Central memory CD8-positive, alpha-beta T cell (primary cell): ENCODE measurements around the gene AIFM2.

Experiments used
- ATAC-seq: fragments of 150-1000 bp; cut with Tn5 transposase; replicated peaks from 2 replicates; pipeline ENCODE4 v1.10.0; 2022; ENCODE audit warnings: mild to moderate bottlenecking, moderate FRiP score, moderate number of reproducible peaks; ENCODE audit not compliant: poor library complexity, severe bottlenecking; ENCODE audit errors: extremely low read depth
- DNase-seq, 2 donors: peaks; one replicate each; pipeline ENCODE4 v3.0.0; 2021; ENCODE audit warnings: low spot score in 2 of 2
- H3K27ac Mint-ChIP-seq: one replicate; pipeline ENCODE4 v1.8.0; 2022; ENCODE audit warnings: low read depth, mild to moderate bottlenecking, moderate library complexity, mixed read lengths
- H3K27me3 Mint-ChIP-seq: one replicate; pipeline ENCODE4 v1.8.0; 2022; ENCODE audit warnings: mixed read lengths
- H3K36me3 Mint-ChIP-seq: one replicate; pipeline ENCODE4 v1.8.0; 2022; ENCODE audit warnings: mild to moderate bottlenecking, moderate library complexity, mixed read lengths; ENCODE audit not compliant: insufficient read depth
- H3K4me1 Mint-ChIP-seq: one replicate; pipeline ENCODE4 v1.8.0; 2022; ENCODE audit warnings: mixed read lengths
- H3K4me3 Mint-ChIP-seq: one replicate; pipeline ENCODE4 v1.8.0; 2022; ENCODE audit warnings: mild to moderate bottlenecking, moderate library complexity, mixed read lengths
- H3K9me3 Mint-ChIP-seq: one replicate; pipeline ENCODE4 v1.8.0; 2022; ENCODE audit warnings: mixed read lengths

The AIFM2 gene

DNA sequence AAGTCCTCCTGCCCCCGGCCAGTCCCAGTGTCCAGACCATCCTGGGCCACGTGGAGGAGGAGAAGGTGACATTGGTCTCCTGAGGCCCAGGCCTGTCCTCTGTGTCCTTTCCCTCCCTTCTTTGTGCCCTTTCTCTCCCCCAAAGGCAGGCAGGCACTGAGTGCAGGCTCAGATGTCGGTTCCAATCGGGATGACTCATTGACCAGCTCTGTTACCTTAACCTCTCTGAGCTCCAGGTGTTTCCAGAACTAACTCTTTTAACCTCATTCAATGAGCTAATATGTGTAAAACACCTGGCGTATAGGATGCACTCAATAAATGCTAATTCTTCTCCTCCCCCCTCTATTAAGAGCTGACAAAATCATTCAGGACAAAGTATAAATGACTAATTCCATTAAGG, 54.3 kb downstream of the AIFM2 start:
- Mint-ChIP-seq H3K4me1 (no peaks in the 10 kb centered on the region), H3K4me3 (no peak overlapping the region), H3K27ac (no peak overlapping the region), H3K9me3 (no peaks in the 10 kb centered on the region), H3K36me3 (no peaks in the 10 kb centered on the region), H3K27me3 (peaks cover 45% of the 10 kb centered on the region)
- no peak for ATAC-seq
- DNase-seq, result no peak

DNA sequence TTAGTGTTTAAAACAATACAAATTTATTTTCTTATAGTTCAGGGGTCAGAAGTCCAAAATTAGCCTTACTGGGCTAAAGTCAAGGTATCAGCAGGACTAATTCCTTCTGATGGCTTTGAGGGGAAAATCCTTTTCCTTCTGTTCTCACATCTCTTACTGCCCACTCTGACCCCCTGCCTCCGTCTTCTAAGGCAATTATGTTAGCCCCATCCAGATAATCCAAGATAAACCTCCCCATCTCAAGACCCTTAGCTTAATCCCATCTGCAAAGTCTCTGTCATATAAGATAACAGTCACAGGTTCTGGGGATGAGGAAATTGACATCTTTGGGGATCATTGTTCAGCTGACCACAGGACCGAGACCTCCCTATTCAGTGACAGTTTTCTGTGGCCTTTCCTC, 57.7 kb downstream of the AIFM2 start:
- Mint-ChIP-seq H3K9me3 (no peaks in the 10 kb centered on the region), H3K4me1 (no peaks in the 10 kb centered on the region), H3K27ac (no peak overlapping the region), H3K36me3 (no peaks in the 10 kb centered on the region), H3K4me3 (no peak overlapping the region), H3K27me3 (peaks cover 41% of the 10 kb centered on the region)
- DNase-seq (no peak), ATAC-seq (no peak)

DNA sequence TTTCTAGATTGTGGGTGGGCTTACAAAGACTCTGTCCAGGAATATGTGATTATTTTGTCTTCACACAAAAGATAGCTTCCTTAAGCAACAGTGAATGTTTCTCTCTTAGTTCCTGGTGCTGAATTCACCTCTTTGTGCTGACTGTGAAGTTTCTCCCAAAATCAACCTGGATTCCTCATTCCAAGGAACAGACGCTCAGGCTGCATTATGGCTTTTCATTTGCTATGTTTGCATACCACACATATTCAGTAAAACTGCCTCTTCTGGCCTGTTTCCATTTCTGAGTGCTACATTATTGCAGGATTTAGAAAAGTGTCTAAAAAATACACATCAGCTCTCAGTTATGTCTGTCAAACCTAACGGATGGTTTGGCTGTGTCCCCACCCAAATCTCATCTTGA, 58.5 kb downstream of the AIFM2 start:
- Mint-ChIP-seq H3K36me3 (no peaks in the 10 kb centered on the region), H3K27me3 (peaks cover 34% of the 10 kb centered on the region), H3K4me3 (no peak overlapping the region), H3K9me3 (no peaks in the 10 kb centered on the region), H3K27ac (no peak overlapping the region), H3K4me1 (no peaks in the 10 kb centered on the region)
- DNase-seq (no peak), ATAC-seq (no peak)

DNA sequence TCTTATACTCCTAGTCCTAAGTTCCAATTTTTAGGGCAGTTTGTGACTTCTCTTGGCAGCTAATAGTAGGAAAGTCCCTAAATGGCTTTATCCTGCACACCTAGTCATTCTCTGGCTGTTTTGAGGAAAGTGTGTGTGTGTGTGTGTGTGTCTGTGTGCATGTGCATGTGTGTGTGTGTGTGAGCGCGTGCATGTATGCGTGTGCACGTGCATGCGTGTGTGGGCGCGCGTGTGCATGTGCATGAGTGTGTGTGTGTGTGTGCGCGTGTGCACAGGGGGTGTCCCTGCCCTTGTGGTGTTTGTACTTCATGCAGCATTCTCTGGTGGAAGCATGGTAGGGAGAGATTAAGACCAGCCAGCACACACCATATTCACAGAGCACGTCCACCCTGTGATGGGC, 61.8 kb downstream of the AIFM2 start:
- H3K36me3 Mint-ChIP-seq, result no peaks in the 10 kb centered on the region
- H3K27me3 Mint-ChIP-seq, result peaks cover 9% of the 10 kb centered on the region
- H3K9me3 Mint-ChIP-seq, result no peaks in the 10 kb centered on the region
- H3K4me3 Mint-ChIP-seq, result no peak overlapping the region
- DNase-seq (no peak), ATAC-seq (no peak)
- H3K27ac Mint-ChIP-seq, result no peak overlapping the region
- no peaks in the 10 kb centered on the region for H3K4me1 Mint-ChIP-seq

DNA sequence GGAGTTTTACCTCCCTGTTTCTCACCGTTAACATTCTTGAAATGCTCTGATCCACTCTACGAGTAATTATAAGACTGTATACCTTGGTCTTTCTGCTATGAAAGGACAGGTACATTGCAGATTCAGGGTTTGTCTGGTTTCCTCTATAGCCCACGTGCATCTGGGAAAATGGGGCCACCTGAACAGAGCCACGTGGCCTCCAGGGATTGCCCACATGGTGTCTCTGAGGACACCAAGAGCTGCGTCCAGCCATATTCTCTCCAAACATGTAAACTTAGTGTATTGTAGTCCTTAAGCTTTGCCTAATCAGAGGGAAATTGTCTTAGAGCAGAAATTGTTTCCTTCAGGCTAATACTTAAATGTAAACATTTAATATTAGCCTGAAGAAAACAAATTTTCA, 63.3 kb downstream of the AIFM2 start:
- Mint-ChIP-seq H3K9me3 (no peaks in the 10 kb centered on the region), H3K27me3 (no peaks in the 10 kb centered on the region), H3K4me3 (no peak overlapping the region), H3K27ac (no peak overlapping the region), H3K4me1 (no peaks in the 10 kb centered on the region), H3K36me3 (no peaks in the 10 kb centered on the region)
- no peak for DNase-seq
- no peak for ATAC-seq

DNA sequence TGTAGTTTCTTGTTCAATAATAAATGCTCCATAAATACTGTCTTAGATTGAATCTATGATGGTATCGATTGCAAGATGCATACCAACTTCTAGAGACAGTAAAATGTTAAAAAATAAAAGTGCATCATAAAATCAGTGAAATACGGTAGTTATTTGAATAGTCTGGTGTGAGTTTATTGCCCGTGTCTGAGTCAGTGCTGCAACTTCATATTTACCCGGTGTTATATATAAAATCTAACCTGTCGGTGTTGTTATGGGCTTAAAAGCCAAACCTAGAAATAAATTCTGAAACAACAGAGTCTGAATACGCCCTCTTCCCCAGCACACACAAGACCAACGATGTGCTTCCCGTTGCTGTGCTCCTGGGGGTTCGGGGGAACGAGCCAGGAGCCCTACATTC, 63.7 kb downstream of the AIFM2 start:
- H3K36me3 Mint-ChIP-seq, result no peaks in the 10 kb centered on the region
- DNase-seq (no peak), ATAC-seq (no peak)
- H3K4me1 Mint-ChIP-seq, result no peaks in the 10 kb centered on the region
- no peak overlapping the region for H3K4me3 Mint-ChIP-seq
- H3K27ac Mint-ChIP-seq, result no peak overlapping the region
- H3K27me3 Mint-ChIP-seq, result no peaks in the 10 kb centered on the region
- H3K9me3 Mint-ChIP-seq, result no peaks in the 10 kb centered on the region

DNA sequence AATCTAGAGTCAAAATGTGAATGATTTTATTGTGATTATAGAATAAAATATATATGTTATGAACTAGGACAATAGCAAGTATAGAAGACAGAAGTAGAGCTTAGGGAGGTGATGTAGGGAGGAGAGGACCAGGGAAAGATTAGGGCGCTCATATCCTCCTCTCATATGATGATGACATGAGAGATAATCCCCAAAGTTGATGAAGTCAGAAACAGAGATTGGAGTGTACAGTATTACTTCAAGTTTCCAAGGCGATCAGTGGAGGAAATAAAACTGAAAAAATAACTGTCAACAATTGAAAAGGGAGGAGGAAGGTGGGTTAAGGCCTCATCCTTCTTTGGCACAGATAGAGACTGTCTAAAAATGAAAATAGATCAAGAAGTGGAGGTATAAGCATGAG, 65.0 kb downstream of the AIFM2 start:
- H3K4me1 Mint-ChIP-seq, result no peaks in the 10 kb centered on the region
- H3K4me3 Mint-ChIP-seq, result no peak overlapping the region
- ATAC-seq (no peak), DNase-seq (no peak)
- no peaks in the 10 kb centered on the region for H3K9me3 Mint-ChIP-seq
- H3K36me3 Mint-ChIP-seq, result no peaks in the 10 kb centered on the region
- no peaks in the 10 kb centered on the region for H3K27me3 Mint-ChIP-seq
- no peak overlapping the region for H3K27ac Mint-ChIP-seq

DNA sequence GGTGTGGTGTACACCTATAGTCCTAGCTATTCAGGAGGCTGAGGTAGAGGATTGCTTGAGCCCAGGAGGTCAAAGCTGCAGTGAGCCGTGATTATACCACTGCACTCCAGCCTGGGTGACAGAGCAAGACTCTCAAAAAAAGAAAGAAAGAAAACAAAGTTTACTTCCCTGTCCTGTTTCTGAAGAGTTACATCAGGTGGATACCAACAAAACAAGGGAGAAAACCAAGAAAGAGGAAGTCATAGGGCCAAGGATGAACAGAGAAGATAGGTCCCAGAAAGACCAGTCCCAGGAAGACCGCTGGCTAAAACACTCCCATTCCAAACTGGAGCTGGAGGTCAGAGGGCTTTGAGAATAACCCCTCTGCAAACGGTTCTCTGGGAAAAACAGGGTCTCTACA, 66.4 kb downstream of the AIFM2 start:
- no peaks in the 10 kb centered on the region for H3K4me1 Mint-ChIP-seq
- ATAC-seq (no peak), DNase-seq (no peak)
- H3K27ac Mint-ChIP-seq, result no peak overlapping the region
- H3K4me3 Mint-ChIP-seq, result no peak overlapping the region
- no peaks in the 10 kb centered on the region for H3K9me3 Mint-ChIP-seq
- H3K27me3 Mint-ChIP-seq, result no peaks in the 10 kb centered on the region
- no peaks in the 10 kb centered on the region for H3K36me3 Mint-ChIP-seq

DNA sequence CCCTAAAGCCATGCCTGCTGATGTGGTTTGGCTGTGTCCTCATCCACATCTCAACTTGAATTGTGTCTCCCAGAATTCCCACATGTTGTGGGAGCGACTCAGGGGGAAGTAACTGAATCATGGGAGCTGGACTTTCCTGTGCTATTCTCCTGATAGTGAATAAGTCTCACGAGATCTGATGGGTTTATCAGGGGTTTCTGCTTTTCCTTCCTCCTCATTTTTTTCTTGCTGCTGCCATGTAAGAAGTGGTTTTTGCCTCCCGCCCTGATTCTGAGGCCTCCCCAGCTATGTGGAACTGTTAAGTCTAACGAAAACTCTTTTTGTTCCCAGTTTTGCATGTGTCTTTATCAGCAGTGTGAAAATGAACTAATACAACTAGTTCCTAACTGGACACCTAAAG, 68.1 kb downstream of the AIFM2 start:
- DNase-seq (no peak), ATAC-seq (no peak)
- H3K9me3 Mint-ChIP-seq, result no peaks in the 10 kb centered on the region
- no peaks in the 10 kb centered on the region for H3K4me1 Mint-ChIP-seq
- no peaks in the 10 kb centered on the region for H3K36me3 Mint-ChIP-seq
- H3K27ac Mint-ChIP-seq, result no peak overlapping the region
- no peak overlapping the region for H3K4me3 Mint-ChIP-seq
- no peaks in the 10 kb centered on the region for H3K27me3 Mint-ChIP-seq

DNA sequence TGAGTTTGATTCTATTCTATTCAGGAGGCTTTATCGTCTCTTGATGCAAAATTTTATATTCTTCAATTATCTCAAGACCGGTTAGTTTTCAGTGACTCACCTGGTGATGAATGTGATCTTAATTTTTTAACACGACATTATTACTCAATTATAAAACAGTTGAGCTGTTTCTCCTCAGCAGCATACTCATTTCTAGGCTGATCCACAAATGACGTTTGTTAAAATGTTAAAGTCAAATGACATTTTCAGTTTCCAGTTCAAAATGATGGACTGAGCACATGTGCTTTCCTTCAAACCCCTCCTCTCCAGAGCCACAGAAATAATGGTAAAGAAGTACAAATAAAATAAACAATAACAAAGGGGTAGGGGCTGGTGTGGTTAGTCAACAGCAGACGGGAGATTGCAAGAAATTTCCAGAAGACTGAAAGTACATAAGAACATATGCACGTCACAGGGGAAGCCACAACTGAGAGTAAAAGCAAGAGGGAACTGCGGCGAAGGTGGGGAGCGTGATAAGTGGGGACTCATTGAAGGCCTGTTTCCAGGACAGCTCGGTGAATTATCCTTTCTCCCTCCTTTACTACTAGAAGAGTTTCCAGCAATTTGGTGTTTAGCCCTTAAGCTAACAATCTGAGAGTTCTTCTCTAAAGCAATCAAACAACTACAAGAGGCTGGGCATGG, 69.1 kb downstream of the AIFM2 start:
- Mint-ChIP-seq H3K36me3 (no peaks in the 10 kb centered on the region), H3K27ac (no peak overlapping the region), H3K4me3 (no peak overlapping the region), H3K9me3 (no peaks in the 10 kb centered on the region), H3K27me3 (no peaks in the 10 kb centered on the region), H3K4me1 (no peaks in the 10 kb centered on the region)
- ATAC-seq (no peak), DNase-seq (no peak)
